Endodermal cell (in vitro differentiated cells): Measurements from ENCODE around the gene LAMTOR4. TPM values are rescaled to one million over a fixed set of nuclear protein-coding genes. Genes with fewer than 3 reads are reported as not detected.

ENCODE experiments used
- DNase-seq: peaks from one replicate; pipeline ENCODE4 v3.0.0-alpha.2; 2017
- H3K27ac ChIP-seq: 2 replicates; pipeline ENCODE4 v1.5.1; 2013; ENCODE audit warnings: mild to moderate bottlenecking, low read depth, low read length, moderate library complexity
- H3K27me3 ChIP-seq: 2 replicates; pipeline ENCODE4 v1.6.1; 2013; ENCODE audit warnings: mild to moderate bottlenecking, low read length, moderate library complexity; ENCODE audit not compliant: insufficient read depth, control insufficient read depth, poor library complexity, severe bottlenecking
- H3K36me3 ChIP-seq: 2 replicates; pipeline ENCODE4 v1.7.0; 2013; ENCODE audit warnings: mild to moderate bottlenecking, low read length, moderate library complexity; ENCODE audit not compliant: control insufficient read depth, insufficient read depth
- H3K4me1 ChIP-seq: one replicate; pipeline ENCODE4 v1.7.0; 2013; ENCODE audit warnings: low read length; ENCODE audit not compliant: control insufficient read depth, insufficient read depth
- H3K4me3 ChIP-seq: 2 replicates; pipeline ENCODE4 v1.5.1; 2013; ENCODE audit warnings: mild to moderate bottlenecking, low read length, moderate library complexity
- H3K9ac ChIP-seq: 2 replicates; pipeline ENCODE4 v1.6.1; 2013; ENCODE audit warnings: mild to moderate bottlenecking, low read length, moderate library complexity; ENCODE audit not compliant: poor library complexity, severe bottlenecking; ENCODE audit errors: extremely low read depth
- H3K9me3 ChIP-seq: 2 replicates; pipeline ENCODE4 v1.6.1; 2013; ENCODE audit warnings: mild to moderate bottlenecking, low read length, moderate library complexity; ENCODE audit not compliant: control insufficient read depth
- H3K27ac Mint-ChIP-seq: 2 replicates; pipeline ENCODE4 v1.8.0; 2020; ENCODE audit warnings: mixed read lengths
- H3K27me3 Mint-ChIP-seq: 2 replicates; pipeline ENCODE4 v1.8.0; 2021; ENCODE audit warnings: mild to moderate bottlenecking, mixed read lengths; ENCODE audit not compliant: insufficient read depth
- H3K36me3 Mint-ChIP-seq: 2 replicates; pipeline ENCODE4 v1.8.0; 2020; ENCODE audit warnings: low read depth, mixed read lengths
- H3K4me1 Mint-ChIP-seq: 2 replicates; pipeline ENCODE4 v1.8.0; 2020; ENCODE audit warnings: mixed read lengths
- H3K4me3 Mint-ChIP-seq: 2 replicates; pipeline ENCODE4 v1.8.0; 2020; ENCODE audit warnings: mild to moderate bottlenecking, moderate library complexity, mixed read lengths
- H3K9me3 Mint-ChIP-seq: 2 replicates; pipeline ENCODE4 v1.8.0; 2020; ENCODE audit warnings: mild to moderate bottlenecking, mixed read lengths
- CTCF ChIP-seq: fragments of 200-600 bp; sonication (generic); conservative IDR thresholded peaks from 2 replicates; pipeline ENCODE4 v1.5.0; 2021; ENCODE audit warnings: antibody characterized with exemption, mild to moderate bottlenecking
- WGBS, 2 experiments: methylation state at CpG; one replicate each; pipeline versions ENCODE4 v1.1.5 to v1.1.7; 2013; ENCODE audit warnings: missing lambda C conversion rate in 2 of 2, mixed read lengths in 1 of 2; ENCODE audit not compliant: insufficient coverage in 1 of 2, insufficient read length in 1 of 2; 5-methylcytosine and 5-hydroxymethylcytosine counted together
- total RNA-seq, 2 donors: library from RNA; stranded (reverse); fragmentation: NEBNext Ultra II Directional in 1 of 2; extraction: Animal tissue kit (Norgen Biotek cat#: 25700) in 1 of 2; gene quantifications; 2 replicates in 1 of 2; 3 replicates in 1 of 2; pipeline ENCODE4 v1.2.1, GENCODE V29; 2021

LAMTOR4 gene
- total RNA-seq, 2 donors from 2014 or later = 155 to 188 TPM

DNA sequence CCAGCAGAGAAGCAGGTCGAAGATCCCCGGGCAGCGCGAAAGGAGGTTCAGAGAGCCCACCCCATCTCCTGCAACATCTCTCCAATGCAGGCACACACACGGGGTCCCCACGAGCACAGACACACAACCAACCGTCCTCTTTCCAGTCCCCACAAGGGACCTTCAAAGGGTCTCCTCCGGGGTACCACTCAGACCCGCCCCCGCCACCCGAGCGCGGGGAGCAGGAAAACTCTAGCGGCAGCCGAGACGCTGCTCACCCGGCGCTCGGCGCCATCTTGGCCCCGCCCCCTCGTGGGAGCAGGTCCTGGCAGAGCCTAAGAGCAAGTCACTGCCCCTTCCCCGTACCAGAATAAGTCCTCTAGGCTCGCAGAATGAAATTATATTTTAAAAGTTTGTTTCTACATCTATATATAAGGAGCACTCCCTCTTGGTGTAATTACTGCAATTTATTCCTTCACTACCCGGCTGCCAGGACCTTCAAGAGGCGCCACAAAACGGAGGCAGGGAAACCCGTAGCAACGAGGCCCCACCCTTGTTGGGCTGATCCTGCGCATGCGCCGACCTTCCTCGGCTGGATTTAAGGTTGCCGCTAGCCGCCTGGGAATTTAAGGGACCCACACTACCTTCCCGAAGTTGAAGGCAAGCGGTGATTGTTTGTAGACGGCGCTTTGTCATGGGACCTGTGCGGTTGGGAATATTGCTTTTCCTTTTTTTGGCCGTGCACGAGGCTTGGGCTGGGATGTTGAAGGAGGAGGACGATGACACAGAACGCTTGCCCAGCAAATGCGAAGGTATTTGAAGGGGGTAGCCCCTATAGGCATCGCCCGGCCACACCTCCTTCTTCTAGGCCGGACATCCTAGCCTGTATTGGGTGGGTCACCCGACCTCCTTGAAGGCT is 29.4 kb upstream of the LAMTOR4 start, which contains the start of the genes CNPY4 and TAF6:
TSS of gene CNPY4 (plus strand) at position 563 of the 898 bp plus-strand sequence. CDS start at position 674, 111 bp downstream.
TSS of gene TAF6 (minus strand) at position 287 of the 898 bp plus-strand sequence. CDS start 5,149 bp downstream, outside the sequence.
- H3K9me3 Mint-ChIP-seq = no peaks in the 10 kb centered on the region
- DNase-seq = peak; percentile 98
- no peak for TF ChIP-seq CTCF
- H3K27me3 ChIP-seq = no peaks in the 10 kb centered on the region
- H3K4me1 Mint-ChIP-seq = peaks cover 8% of the 10 kb centered on the region
- no peaks in the 10 kb centered on the region for H3K9me3 ChIP-seq
- peak within 1 kb of the TSS; percentile 99 for H3K27ac ChIP-seq
- peak within 1 kb of the TSS; percentile 99 for H3K27ac Mint-ChIP-seq
- peak within 1 kb of the TSS; percentile 88 for H3K9ac ChIP-seq
- peak within 1 kb of the TSS; percentile 95 for H3K4me3 ChIP-seq
- H3K4me3 Mint-ChIP-seq = peak within 1 kb of the TSS; percentile 99
- 0 to 1% methylated on average over 25 to 47 of the region's 49 CpGs for WGBS, 2 experiments
- H3K36me3 ChIP-seq = peaks cover 13% of the 10 kb centered on the region
- peaks cover 17% of the 10 kb centered on the region for H3K36me3 Mint-ChIP-seq
- H3K4me1 ChIP-seq = no peaks in the 10 kb centered on the region
- H3K27me3 Mint-ChIP-seq = no peaks in the 10 kb centered on the region

DNA sequence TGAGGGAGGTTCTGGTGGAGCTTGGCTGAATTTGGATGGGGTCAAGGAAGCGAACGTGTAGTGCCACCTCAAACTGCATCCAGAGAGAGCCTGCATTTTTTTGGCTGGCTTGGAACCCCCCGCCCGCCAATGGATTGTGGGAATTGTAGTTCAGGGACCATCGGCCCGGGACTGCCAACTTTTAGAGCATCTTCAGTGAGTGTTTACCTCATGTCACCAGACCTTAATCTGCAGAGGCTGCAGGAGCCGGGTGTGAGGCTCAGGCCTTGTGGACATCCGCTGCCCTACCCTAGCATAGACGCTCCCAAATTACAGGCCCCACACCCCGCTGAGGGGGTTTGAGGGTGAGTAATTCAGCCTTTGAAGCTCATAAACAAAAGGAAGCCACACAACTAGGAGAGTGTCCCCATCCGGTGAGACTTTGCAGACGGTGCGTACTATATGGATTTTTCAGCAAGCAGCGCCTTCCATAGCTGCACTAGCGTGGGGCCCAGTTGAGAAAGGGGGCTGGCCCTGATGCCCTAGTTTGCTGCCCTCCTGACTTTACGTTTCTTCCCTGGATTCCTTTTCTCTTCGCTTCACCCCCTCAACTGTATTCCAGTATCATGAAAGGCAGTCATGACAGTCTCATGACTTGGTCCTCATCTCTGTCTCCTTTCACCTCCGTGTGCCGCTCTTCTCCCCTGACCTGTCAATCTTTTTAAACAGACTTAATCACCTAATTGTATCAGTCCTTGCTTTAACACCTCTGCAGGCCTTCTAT is 28.6 kb upstream of the LAMTOR4 start:
- H3K4me3 Mint-ChIP-seq = peak overlapping the region; percentile 99
- peak overlapping the region; percentile 88 for H3K9ac ChIP-seq
- 19 to 33% methylated on average over 12 to 19 of the region's 19 CpGs for WGBS, 2 experiments
- no peaks in the 10 kb centered on the region for H3K9me3 Mint-ChIP-seq
- peaks cover 8% of the 10 kb centered on the region for H3K4me1 Mint-ChIP-seq
- H3K36me3 Mint-ChIP-seq = peaks cover 17% of the 10 kb centered on the region
- H3K4me3 ChIP-seq = peak overlapping the region; percentile 95
- DNase-seq = peak; percentile 90
- H3K36me3 ChIP-seq = peaks cover 6% of the 10 kb centered on the region
- H3K27me3 Mint-ChIP-seq = no peaks in the 10 kb centered on the region
- no peaks in the 10 kb centered on the region for H3K9me3 ChIP-seq
- TF ChIP-seq CTCF = no peak
- H3K27me3 ChIP-seq = no peaks in the 10 kb centered on the region
- H3K4me1 ChIP-seq = no peaks in the 10 kb centered on the region
- H3K27ac Mint-ChIP-seq = peak overlapping the region; percentile 99
- no peak overlapping the region for H3K27ac ChIP-seq

DNA sequence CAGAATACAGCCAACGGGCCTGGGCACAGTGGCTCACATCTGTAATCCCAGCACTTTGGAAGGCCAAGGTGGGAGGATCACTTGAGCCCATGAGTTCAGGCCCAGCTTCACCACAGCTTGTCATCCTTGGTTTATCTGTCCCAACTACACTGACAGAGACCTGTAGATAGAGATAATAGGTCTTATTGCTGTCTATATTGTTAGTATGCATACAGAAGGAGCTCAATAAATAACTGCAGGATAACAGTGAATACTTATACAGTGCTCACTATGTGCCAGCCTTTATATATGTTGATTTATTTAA is 28.0 kb upstream of the LAMTOR4 start:
- H3K4me1 Mint-ChIP-seq = peaks cover 8% of the 10 kb centered on the region
- H3K9ac ChIP-seq = no peak overlapping the region
- peaks cover 5% of the 10 kb centered on the region for H3K36me3 ChIP-seq
- WGBS, 2 experiments = 58 to 80% methylated on average over 1 of the region's 1 CpG
- H3K27ac Mint-ChIP-seq = peak overlapping the region; percentile 99
- no peaks in the 10 kb centered on the region for H3K27me3 Mint-ChIP-seq
- no peak for DNase-seq
- H3K27ac ChIP-seq = no peak overlapping the region
- peak overlapping the region; percentile 99 for H3K4me3 Mint-ChIP-seq
- no peaks in the 10 kb centered on the region for H3K9me3 Mint-ChIP-seq
- no peak for TF ChIP-seq CTCF
- peak overlapping the region; percentile 95 for H3K4me3 ChIP-seq
- no peaks in the 10 kb centered on the region for H3K27me3 ChIP-seq
- H3K4me1 ChIP-seq = no peaks in the 10 kb centered on the region
- no peaks in the 10 kb centered on the region for H3K9me3 ChIP-seq
- peaks cover 16% of the 10 kb centered on the region for H3K36me3 Mint-ChIP-seq
